Activated B cell treated with CpG ODN at 0.5 μM for 24 hours (primary cell): ENCODE results near the gene CCNB2. TPM values are rescaled to one million over a fixed set of nuclear protein-coding genes. Genes with fewer than 3 reads are reported as not detected.

Source experiments
- ATAC-seq: fragments of 200-7000 bp; cut with Tn5 transposase; one replicate; pipeline ENCODE4 v1.10.0; 2021; ENCODE audit warnings: low read depth, mild to moderate bottlenecking, moderate library complexity
- CTCF ChIA-PET: fragments of 350-600 bp; sonication (Branson Sonifier 250); formaldehyde crosslinking; loops from one replicate; lab custom pipeline; 2021; ENCODE audit warnings: antibody characterized with exemption; lab: Charles Lee
- POLR2A ChIA-PET: fragments of 350-600 bp; sonication (Branson Sonifier 250); formaldehyde crosslinking; loops from one replicate; lab custom pipeline; 2021; ENCODE audit warnings: antibody characterized with exemption; lab: Charles Lee
- DNase-seq: peaks from one replicate; pipeline ENCODE4 v3.0.0; 2022
- H3K27ac Mint-ChIP-seq: one replicate; pipeline ENCODE4 v1.8.0; 2020; ENCODE audit warnings: mixed read lengths
- H3K27me3 Mint-ChIP-seq: one replicate; pipeline ENCODE4 v1.8.0; 2021; ENCODE audit warnings: mixed read lengths
- H3K36me3 Mint-ChIP-seq: one replicate; pipeline ENCODE4 v1.8.0; 2021; ENCODE audit warnings: low read depth, mixed read lengths
- H3K4me1 Mint-ChIP-seq: one replicate; pipeline ENCODE4 v1.8.0; 2021; ENCODE audit warnings: mixed read lengths
- H3K4me3 Mint-ChIP-seq: one replicate; pipeline ENCODE4 v1.8.0; 2020; ENCODE audit warnings: mild to moderate bottlenecking, mixed read lengths
- H3K9me3 Mint-ChIP-seq: one replicate; pipeline ENCODE4 v1.8.0; 2020; ENCODE audit warnings: mixed read lengths
- intact Hi-C: fragments of 100-400 bp; cut with micrococcal nuclease; formaldehyde crosslinking; loops from one replicate; pipeline ENCODE4 v1.15.1; 2024
- total RNA-seq: library from RNA; stranded (reverse); gene quantifications from 2 replicates; pipeline ENCODE4 v1.2.3, GENCODE V29; 2022
- TF ChIP-seq, protein P1 (sequence below): fragments of 200-600 bp; IDR thresholded peaks from one replicate; pipeline ENCODE4 v1.8.0; 2022; ENCODE audit warnings: antibody characterized with exemption, mild to moderate bottlenecking

The CCNB2 gene
- total RNA-seq, 1 donor from 2014 or later: 0.82 TPM

- no peaks in the 10 kb centered on the region for H3K4me1 Mint-ChIP-seq
- ATAC-seq (no peak), DNase-seq (no peak)
- CTCF ChIA-PET: no interaction called here
- H3K9me3 Mint-ChIP-seq: no peaks in the 10 kb centered on the region
- intact Hi-C loops: no loop called here
- no peak overlapping the region for H3K4me3 Mint-ChIP-seq
- POLR2A ChIA-PET: no interaction called here
- TF ChIP-seq, protein P1, sequence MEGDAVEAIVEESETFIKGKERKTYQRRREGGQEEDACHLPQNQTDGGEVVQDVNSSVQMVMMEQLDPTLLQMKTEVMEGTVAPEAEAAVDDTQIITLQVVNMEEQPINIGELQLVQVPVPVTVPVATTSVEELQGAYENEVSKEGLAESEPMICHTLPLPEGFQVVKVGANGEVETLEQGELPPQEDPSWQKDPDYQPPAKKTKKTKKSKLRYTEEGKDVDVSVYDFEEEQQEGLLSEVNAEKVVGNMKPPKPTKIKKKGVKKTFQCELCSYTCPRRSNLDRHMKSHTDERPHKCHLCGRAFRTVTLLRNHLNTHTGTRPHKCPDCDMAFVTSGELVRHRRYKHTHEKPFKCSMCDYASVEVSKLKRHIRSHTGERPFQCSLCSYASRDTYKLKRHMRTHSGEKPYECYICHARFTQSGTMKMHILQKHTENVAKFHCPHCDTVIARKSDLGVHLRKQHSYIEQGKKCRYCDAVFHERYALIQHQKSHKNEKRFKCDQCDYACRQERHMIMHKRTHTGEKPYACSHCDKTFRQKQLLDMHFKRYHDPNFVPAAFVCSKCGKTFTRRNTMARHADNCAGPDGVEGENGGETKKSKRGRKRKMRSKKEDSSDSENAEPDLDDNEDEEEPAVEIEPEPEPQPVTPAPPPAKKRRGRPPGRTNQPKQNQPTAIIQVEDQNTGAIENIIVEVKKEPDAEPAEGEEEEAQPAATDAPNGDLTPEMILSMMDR: no peak
- no peaks in the 10 kb centered on the region for H3K27me3 Mint-ChIP-seq
- no peak overlapping the region for H3K27ac Mint-ChIP-seq
- H3K36me3 Mint-ChIP-seq: peaks cover 88% of the 10 kb centered on the region
These were observed 45.2 kb downstream of the CCNB2 start for GRCh38 chr15:59150185-59150584.

DNA sequence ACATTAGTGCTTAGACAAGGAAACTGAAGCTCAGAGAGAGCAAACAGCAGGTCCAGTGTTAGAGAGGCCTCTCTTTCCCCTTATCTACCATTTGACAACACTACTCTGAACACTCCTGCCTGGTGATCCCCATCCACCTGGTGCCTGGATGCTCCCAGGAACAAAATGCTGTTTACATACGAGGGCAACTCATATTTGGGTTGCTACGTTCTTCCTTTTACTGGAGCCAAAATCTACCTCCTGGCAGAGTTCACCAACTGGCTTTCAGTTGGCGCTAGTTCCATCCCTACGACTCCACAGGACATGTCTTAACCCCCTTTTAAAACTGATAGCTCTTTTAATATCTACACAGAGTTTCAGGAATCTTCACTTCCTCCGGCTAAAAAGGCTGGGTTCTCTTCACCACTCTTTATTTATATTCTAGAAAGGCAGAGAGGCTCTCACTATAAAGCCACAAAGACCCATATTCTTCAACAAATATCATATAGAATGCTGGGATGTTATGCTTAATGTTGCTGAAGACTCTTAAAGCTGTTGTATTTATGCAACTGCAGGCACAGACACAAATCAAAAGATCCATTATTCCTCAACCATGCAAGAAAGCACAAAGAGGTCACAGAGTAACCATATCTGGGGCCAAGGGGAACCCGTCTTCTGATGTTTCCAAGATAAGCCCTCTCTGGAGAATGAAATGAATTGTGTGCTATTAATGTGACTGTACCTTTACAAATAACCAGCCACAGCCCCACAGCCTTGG is 47.9 kb downstream of the CCNB2 start:
- no peak overlapping the region for H3K27ac Mint-ChIP-seq
- ChIA-PET POLR2A (no interaction called here), CTCF (no interaction called here)
- H3K27me3 Mint-ChIP-seq: no peaks in the 10 kb centered on the region
- no peaks in the 10 kb centered on the region for H3K4me1 Mint-ChIP-seq
- intact Hi-C loops: no loop called here
- H3K9me3 Mint-ChIP-seq: no peaks in the 10 kb centered on the region
- peaks cover 87% of the 10 kb centered on the region for H3K36me3 Mint-ChIP-seq
- ATAC-seq (no peak), DNase-seq (no peak)
- H3K4me3 Mint-ChIP-seq: no peak overlapping the region
- TF ChIP-seq, protein P1: no peak

GRCh38 chr15:59153466-59153865 is 48.5 kb downstream of the CCNB2 start:
- Mint-ChIP-seq H3K4me3 (no peak overlapping the region), H3K36me3 (peaks cover 88% of the 10 kb centered on the region), H3K27me3 (no peaks in the 10 kb centered on the region), H3K27ac (no peak overlapping the region), H3K9me3 (no peaks in the 10 kb centered on the region), H3K4me1 (no peaks in the 10 kb centered on the region)
- ChIA-PET CTCF (no interaction called here), POLR2A (no interaction called here)
- TF ChIP-seq, protein P1: no peak
- DNase-seq: no peak
- intact Hi-C loops: no loop called here
- no peak for ATAC-seq

DNA sequence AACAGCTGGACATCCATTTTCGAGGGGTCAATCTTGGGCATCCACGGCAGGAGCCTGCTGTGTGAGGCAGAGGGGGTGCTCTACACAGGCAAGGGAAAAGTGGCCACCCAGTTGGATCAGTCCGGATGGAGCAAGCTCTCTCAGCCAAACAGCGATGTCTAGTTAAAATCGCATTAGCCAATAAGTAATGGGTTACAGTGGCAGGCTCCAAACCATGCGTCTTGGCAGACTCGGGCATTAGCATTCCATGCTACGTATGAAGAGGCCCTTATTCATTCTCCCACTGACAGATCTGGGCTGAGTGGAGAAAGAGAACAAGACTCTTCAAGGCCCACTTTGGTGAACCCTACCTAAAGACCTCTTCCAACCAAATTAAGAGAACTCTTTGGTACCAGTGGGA is 49.3 kb downstream of the CCNB2 start:
- POLR2A ChIA-PET: no interaction called here
- Mint-ChIP-seq H3K9me3 (no peaks in the 10 kb centered on the region), H3K27me3 (no peaks in the 10 kb centered on the region), H3K27ac (no peak overlapping the region), H3K4me1 (no peaks in the 10 kb centered on the region), H3K4me3 (no peak overlapping the region), H3K36me3 (peaks cover 88% of the 10 kb centered on the region)
- ATAC-seq (no peak), DNase-seq (no peak)
- TF ChIP-seq, protein P1: no peak
- CTCF ChIA-PET: no interaction called here
- intact Hi-C loops: no loop called here

- ChIA-PET CTCF (no interaction called here), POLR2A (no interaction called here)
- Mint-ChIP-seq H3K36me3 (peaks cover 80% of the 10 kb centered on the region), H3K9me3 (no peaks in the 10 kb centered on the region), H3K27ac (no peak overlapping the region), H3K4me1 (no peaks in the 10 kb centered on the region), H3K4me3 (no peak overlapping the region), H3K27me3 (no peaks in the 10 kb centered on the region)
- DNase-seq: no peak
- TF ChIP-seq, protein P1: no peak
- intact Hi-C loops: no loop called here
- no peak for ATAC-seq
These were observed 50.5 kb downstream of the CCNB2 start for GRCh38 chr15:59155431-59155830.
